NOMO-1 (cell line): ENCODE data around the gene FOXJ1.

Experiments
- DNase-seq, 2 experiments: peaks; one replicate each; lab custom pipeline; 2025; ENCODE audit not compliant: unreplicated experiment in 2 of 2; lab: John Stamatoyannopoulos, UW

FOXJ1 gene

GRCh38 chr17:76161619-76162266 is 20.7 kb upstream of the FOXJ1 start:
- no peak for DNase-seq

- DNase-seq, result no peak
Observed at GRCh38 chr17:76160896-76161528, 20.0 kb upstream of the FOXJ1 start.

- DNase-seq, result no peak
Observed at GRCh38 chr17:76159157-76159556, 18.1 kb upstream of the FOXJ1 start.

GRCh38 chr17:76157759-76158158 is 16.7 kb upstream of the FOXJ1 start:
- DNase-seq, result no peak

- DNase-seq, result no peak
Observed at GRCh38 chr17:76156662-76156991, 15.6 kb upstream of the FOXJ1 start.

GRCh38 chr17:76155988-76156661 is 15.1 kb upstream of the FOXJ1 start:
- DNase-seq, result no peak

GRCh38 chr17:76154936-76155845 is 14.1 kb upstream of the FOXJ1 start:
- no peak for DNase-seq

- no peak for DNase-seq
Observed at GRCh38 chr17:76154292-76154691, 13.2 kb upstream of the FOXJ1 start.

GRCh38 chr17:76153640-76154039 is 12.6 kb upstream of the FOXJ1 start:
- no peak for DNase-seq

- DNase-seq, result no peak
Observed at GRCh38 chr17:76153202-76153601, 12.2 kb upstream of the FOXJ1 start.

- no peak for DNase-seq
Observed at GRCh38 chr17:76152591-76152990, 11.5 kb upstream of the FOXJ1 start.

- no peak for DNase-seq
Observed at GRCh38 chr17:76151896-76152454, 10.9 kb upstream of the FOXJ1 start.

GRCh38 chr17:76150712-76151622 is 9.9 kb upstream of the FOXJ1 start:
- no peak for DNase-seq

GRCh38 chr17:76149214-76149613 is 8.2 kb upstream of the FOXJ1 start:
- no peak for DNase-seq

GRCh38 chr17:76148015-76148326 is 6.9 kb upstream of the FOXJ1 start:
- no peak for DNase-seq

- peak in 1 of 2 experiments; percentile 20 for DNase-seq
Observed at GRCh38 chr17:76147211-76148014, 6.4 kb upstream of the FOXJ1 start.

GRCh38 chr17:76146053-76146851 is 5.2 kb upstream of the FOXJ1 start:
- no peak for DNase-seq

GRCh38 chr17:76145231-76146052 is 4.4 kb upstream of the FOXJ1 start:
- peak; percentile 44 to 76 for DNase-seq
